Transverse colon (tissue), 4 donors: Measurements from ENCODE around the gene CDC5L. TPM values are rescaled to one million over a fixed set of nuclear protein-coding genes. Genes with fewer than 3 reads are reported as not detected.

Experiments
- DNase-seq: peaks from one replicate; pipeline ENCODE4 v3.0.0-alpha.2; 2019
- H3K27ac ChIP-seq, 4 donors: fragments of 200-600 bp; sonication (generic); 2 replicates each; pipeline ENCODE4 v1.5.1; 2016 to 2018; ENCODE audit warnings: inconsistent platforms in 4 of 4
- H3K27me3 ChIP-seq: fragments of 200-600 bp; sonication (generic); 2 replicates; pipeline ENCODE4 v1.5.1; 2017; ENCODE audit warnings: inconsistent platforms
- H3K36me3 ChIP-seq, 4 donors: fragments of 200-600 bp; sonication (generic); 2 replicates each; pipeline ENCODE4 v1.5.1; 2017 to 2019; ENCODE audit warnings: inconsistent platforms in 4 of 4
- H3K4me1 ChIP-seq, 4 donors: fragments of 200-600 bp; sonication (generic); 2 replicates each; pipeline ENCODE4 v1.5.1; 2017 to 2020; ENCODE audit warnings: inconsistent platforms in 4 of 4
- H3K4me3 ChIP-seq, 4 donors: fragments of 200-600 bp; sonication (generic); 1 replicate in 1 of 4; 2 replicates in 3 of 4; pipeline versions ENCODE4 v1.5.1 to v1.6.1; 2017 to 2019; ENCODE audit warnings: inconsistent platforms in 4 of 4
- H3K9me3 ChIP-seq, 2 donors: fragments of 200-600 bp; sonication (generic); 2 replicates each; pipeline ENCODE4 v1.5.1; 2017 to 2019; ENCODE audit warnings: inconsistent platforms in 2 of 2
- EP300 ChIP-seq: sonication (generic); formaldehyde crosslinking; IDR thresholded peaks from one replicate; pipeline ENCODE4 v1.6.1; 2017; ENCODE audit warnings: antibody characterized with exemption, low read depth
- POLR2A ChIP-seq: fragments of 450-650 bp; IDR thresholded peaks from one replicate; pipeline ENCODE4 v1.6.1; 2016; ENCODE audit warnings: antibody characterized with exemption, mild to moderate bottlenecking, moderate library complexity
- POLR2AphosphoS5 ChIP-seq, 3 donors: sonication (generic); formaldehyde crosslinking; IDR thresholded peaks; one replicate each; pipeline ENCODE4 v1.6.1; 2016; ENCODE audit warnings: antibody characterized with exemption in 3 of 3
- WGBS, 2 donors: methylation state at CpG; one replicate each; pipeline ENCODE4 v1.1.5; 2018; ENCODE audit warnings: low coverage in 1 of 2; 5-methylcytosine and 5-hydroxymethylcytosine counted together
- in situ Hi-C, 4 donors: fragments of 200-750 bp; cut with MboI; loops; one replicate each; pipeline versions ENCODE4 v1.15.0 to v1.15.1; 2017; ENCODE audit warnings: low sequenced_read_pairs in 3 of 4, low pct_ligation_motif_present in 1 of 4, low pct_unique_long_range_greater_than_20kb in 1 of 4
- intact Hi-C: fragments of 100-400 bp; cut with DNase I; formaldehyde crosslinking; loops from one replicate; pipeline ENCODE4 v1.15.1; 2023; ENCODE audit warnings: low total_unique reads
- total RNA-seq, 4 donors: library from RNA; depleted of rRNA; stranded (reverse); fragments of >200 nt; gene quantifications; one replicate each; pipeline ENCODE4 v1.1.0, GENCODE V29; 2016
- TF ChIP-seq, protein P1 (sequence below), 5 experiments: fragments of 200-600 bp in 3 of 5; fragments of 450-650 bp in 2 of 5; sonication (generic) in 3 of 5; IDR thresholded peaks; 1 replicate in 2 of 5; 2 replicates in 3 of 5; pipeline ENCODE4 v1.5.1; 2016 to 2017; ENCODE audit warnings: antibody characterized with exemption in 5 of 5, inconsistent platforms in 3 of 5, mild to moderate bottlenecking in 2 of 5, moderate library complexity in 1 of 5

Gene CDC5L
- total RNA-seq, 4 donors from 2014 or later = 8.2 to 49.6 (median 15.2) TPM

DNA sequence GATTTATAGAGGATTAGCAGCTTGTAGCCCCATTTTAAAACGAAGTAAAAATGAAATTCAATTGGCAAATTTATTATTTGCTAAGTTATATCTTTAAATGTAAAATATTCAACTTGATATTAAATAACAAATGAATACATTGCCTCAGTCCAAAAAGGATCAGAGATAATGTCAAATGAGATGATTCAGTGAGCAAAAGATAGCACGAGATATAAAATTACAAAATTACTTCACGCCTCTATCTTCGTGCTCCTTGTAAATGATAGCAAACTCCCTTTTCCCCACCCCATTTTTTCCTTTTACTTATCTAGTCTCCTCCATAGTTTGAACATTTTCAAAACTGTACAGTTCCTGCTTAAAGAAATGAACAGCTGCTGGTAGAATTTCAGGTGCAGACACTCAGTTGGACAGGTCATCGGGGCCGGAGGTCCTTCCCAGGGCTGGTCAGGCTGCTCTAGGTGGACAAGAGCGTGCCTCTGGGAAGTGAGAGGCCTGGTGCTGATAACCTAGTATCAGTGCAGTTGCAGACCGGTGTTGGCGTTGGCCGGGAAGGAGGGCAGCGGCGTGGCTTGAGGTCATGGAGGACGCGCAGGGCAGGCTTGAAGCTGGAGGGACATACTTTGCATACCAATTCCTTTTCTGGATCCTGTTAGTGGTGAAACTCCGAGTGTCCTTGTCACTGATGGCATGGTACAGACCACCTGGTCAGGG lies 83.9 kb downstream of the CDC5L start:
- no peak for DNase-seq
- in situ Hi-C loops = loop anchor here in 1 of 4 donors (10.0 kb wide), 1 partner anchor 1243 kb away; no protein-coding TSS in a partner anchor
- Histone ChIP-seq H3K36me3 (no peaks in the 10 kb centered on the region), H3K27ac (no peak overlapping the region), H3K9me3 (no peaks in the 10 kb centered on the region), H3K4me1 (peaks cover 0 to 6% (median 3%) of the 10 kb centered on the region in 4 donors), H3K4me3 (no peak overlapping the region), H3K27me3 (peaks cover 3% of the 10 kb centered on the region)
- 67 to 86% methylated on average over 5 to 15 of the region's 15 CpGs for WGBS, 2 donors
- TF ChIP-seq POLR2AphosphoS5 (IDR thresholded peaks at IDR 0.05) (no peak), POLR2A (no peak)
- intact Hi-C loops = no loop called here

DNA sequence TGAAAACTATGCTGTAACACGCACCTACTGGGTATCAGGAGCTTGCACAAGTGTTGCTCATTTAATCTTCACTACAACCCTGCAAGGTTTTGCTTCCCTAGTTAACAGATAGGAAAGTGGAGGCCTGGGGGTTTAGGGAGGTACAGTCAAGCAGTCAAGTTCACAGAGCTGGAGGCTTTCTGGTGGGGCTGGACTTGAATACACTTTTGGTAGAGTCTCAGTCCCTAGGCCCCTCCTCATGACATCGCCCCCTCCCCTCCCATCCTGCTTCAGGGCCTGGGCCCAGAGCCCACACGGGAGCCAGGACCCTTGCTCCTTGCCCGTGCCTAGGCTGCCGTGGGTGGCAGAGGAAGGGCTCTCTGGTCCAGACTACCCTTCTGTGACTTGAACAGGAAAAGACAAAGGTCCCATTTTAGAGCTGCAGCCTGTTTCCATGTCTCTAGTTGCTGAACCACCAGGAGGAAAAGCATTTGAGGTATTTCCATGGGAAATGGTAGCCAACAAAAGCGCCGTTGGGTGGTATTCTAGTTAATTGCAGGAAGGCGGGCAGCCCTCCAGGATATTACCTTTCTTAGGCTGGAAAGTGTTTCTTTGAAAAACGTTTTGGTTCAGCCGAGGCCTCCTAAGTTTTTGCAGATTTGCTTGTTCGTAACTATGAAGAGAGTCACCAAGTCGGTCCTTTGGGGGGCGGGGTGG lies 84.9 kb downstream of the CDC5L start:
- Histone ChIP-seq H3K9me3 (no peaks in the 10 kb centered on the region), H3K4me1 (peaks cover 0 to 6% (median 3%) of the 10 kb centered on the region in 4 donors), H3K27me3 (peaks cover 3% of the 10 kb centered on the region), H3K36me3 (no peaks in the 10 kb centered on the region), H3K27ac (no peak overlapping the region), H3K4me3 (no peak overlapping the region)
- TF ChIP-seq, protein P1, sequence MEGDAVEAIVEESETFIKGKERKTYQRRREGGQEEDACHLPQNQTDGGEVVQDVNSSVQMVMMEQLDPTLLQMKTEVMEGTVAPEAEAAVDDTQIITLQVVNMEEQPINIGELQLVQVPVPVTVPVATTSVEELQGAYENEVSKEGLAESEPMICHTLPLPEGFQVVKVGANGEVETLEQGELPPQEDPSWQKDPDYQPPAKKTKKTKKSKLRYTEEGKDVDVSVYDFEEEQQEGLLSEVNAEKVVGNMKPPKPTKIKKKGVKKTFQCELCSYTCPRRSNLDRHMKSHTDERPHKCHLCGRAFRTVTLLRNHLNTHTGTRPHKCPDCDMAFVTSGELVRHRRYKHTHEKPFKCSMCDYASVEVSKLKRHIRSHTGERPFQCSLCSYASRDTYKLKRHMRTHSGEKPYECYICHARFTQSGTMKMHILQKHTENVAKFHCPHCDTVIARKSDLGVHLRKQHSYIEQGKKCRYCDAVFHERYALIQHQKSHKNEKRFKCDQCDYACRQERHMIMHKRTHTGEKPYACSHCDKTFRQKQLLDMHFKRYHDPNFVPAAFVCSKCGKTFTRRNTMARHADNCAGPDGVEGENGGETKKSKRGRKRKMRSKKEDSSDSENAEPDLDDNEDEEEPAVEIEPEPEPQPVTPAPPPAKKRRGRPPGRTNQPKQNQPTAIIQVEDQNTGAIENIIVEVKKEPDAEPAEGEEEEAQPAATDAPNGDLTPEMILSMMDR (IDR thresholded peaks at IDR 0.05) = no peak
- TF ChIP-seq POLR2AphosphoS5 (IDR thresholded peaks at IDR 0.05) (no peak), POLR2A (no peak), EP300 (no peak)
- no peak for DNase-seq
- 79% methylated on average over 7 to 13 of the region's 13 CpGs for WGBS, 2 donors
- intact Hi-C loops (no loop called here), in situ Hi-C loops (loop anchor here in 1 of 4 donors (10.0 kb wide), 1 partner anchor 1242 kb away; no protein-coding TSS in a partner anchor)

DNA sequence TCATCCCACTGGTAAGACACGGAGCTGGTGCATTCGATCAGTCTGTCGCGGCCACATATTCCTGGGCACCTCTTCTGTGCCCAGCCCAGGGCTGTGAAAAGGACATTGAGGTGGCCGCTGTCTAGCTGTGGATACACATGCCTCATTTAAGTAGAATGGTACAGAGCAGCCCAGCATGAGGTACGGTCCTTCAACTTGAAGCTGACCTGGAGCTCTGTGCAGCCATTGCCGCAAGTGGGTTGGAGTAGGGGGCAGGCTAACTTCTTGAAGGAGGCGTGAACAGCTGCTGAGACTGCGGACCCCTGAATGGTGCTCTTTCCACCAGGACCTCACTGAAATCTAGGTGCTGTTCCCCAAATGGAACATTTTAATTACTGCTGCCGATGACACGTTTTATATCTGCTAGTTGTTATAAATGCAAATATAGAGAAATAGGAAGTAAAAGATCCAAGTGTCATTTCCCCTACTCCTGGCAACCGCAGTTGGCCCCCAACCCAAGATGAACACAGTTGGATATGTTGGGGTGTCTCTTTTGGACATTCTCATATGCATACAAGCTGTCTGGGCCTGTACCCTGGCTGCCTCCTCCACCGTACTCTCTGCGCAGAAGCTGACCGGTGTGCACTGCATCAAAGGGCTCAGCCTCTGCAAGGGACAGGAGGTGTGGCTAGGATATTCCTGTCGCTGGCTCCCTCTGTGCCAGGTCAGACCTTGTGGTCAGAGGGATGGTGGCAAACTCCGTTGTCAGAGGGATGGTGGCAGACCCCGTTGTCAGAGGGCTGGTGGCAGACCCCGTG lies 86.1 kb downstream of the CDC5L start:
- Histone ChIP-seq H3K4me1 (peaks cover 0 to 6% (median 3%) of the 10 kb centered on the region in 4 donors), H3K27ac (no peak overlapping the region), H3K4me3 (no peak overlapping the region), H3K36me3 (no peaks in the 10 kb centered on the region), H3K9me3 (no peaks in the 10 kb centered on the region), H3K27me3 (peaks cover 3% of the 10 kb centered on the region)
- no peak for DNase-seq
- TF ChIP-seq POLR2AphosphoS5 (IDR thresholded peaks at IDR 0.05) (no peak), EP300 (no peak), POLR2A (no peak)
- TF ChIP-seq, protein P1 (IDR thresholded peaks at IDR 0.05) = no peak
- WGBS, 2 donors = 81 to 84% methylated on average over 9 to 19 of the region's 19 CpGs
- intact Hi-C loops (no loop called here), in situ Hi-C loops (loop anchor here in 1 of 4 donors (10.0 kb wide), 1 partner anchor 1241 kb away; no protein-coding TSS in a partner anchor)

DNA sequence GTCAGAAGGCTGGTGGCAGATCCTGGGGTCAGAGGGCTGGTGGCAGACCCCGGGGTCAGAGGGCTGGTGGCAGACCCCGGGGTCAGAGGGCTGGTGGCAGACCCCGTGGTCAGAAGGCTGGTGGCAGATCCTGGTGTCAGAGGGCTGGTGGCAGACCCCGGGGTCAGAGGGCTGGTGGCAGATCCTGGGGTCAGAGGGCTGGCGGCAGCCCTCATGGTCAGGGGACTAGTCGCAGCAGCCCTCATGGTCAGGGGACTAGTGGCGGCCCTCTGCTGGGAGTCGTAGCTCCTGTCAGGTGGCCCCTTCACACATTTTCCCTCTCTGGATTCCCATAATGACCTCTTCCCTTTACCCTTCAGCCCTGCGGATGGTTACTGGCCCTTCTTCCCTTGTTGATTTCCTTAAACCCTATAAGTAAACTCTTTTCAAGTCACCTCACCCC lies 86.7 kb downstream of the CDC5L start:
- Histone ChIP-seq H3K27me3 (peaks cover 3% of the 10 kb centered on the region), H3K27ac (no peak overlapping the region), H3K4me1 (peaks cover 0 to 6% (median 3%) of the 10 kb centered on the region in 4 donors), H3K36me3 (no peaks in the 10 kb centered on the region), H3K4me3 (no peak overlapping the region), H3K9me3 (no peaks in the 10 kb centered on the region)
- in situ Hi-C loops (loop anchor here in 1 of 4 donors (10.0 kb wide), 1 partner anchor 1241 kb away; no protein-coding TSS in a partner anchor), intact Hi-C loops (no loop called here)
- no peak for DNase-seq
- 83% methylated on average over 9 of the region's 9 CpGs; no CpG with 5 or more reads in 1 of the 2 donors for WGBS, 2 donors
- no peak for TF ChIP-seq EP300
- no peak for TF ChIP-seq POLR2AphosphoS5 (IDR thresholded peaks at IDR 0.05)
- no peak for TF ChIP-seq POLR2A
- TF ChIP-seq, protein P1 (IDR thresholded peaks at IDR 0.05) = no peak
